ENCODE data around the gene CHRNA1. TPM values are rescaled to one million over a fixed set of nuclear protein-coding genes. Genes with fewer than 3 reads are reported as not detected.

CHRNA1 gene
- total RNA-seq, 4 donors from 2014 or later: not detected

- no peaks in the 10 kb centered on the region for H3K9me3 ChIP-seq
- H3K27ac ChIP-seq: no peak overlapping the region
- H3K4me3 ChIP-seq: no peak overlapping the region
- 67 to 91% methylated on average over 1 of the region's 1 CpG for WGBS, 2 donors
- intact Hi-C loops (cut with DNase I): no loop called here
- no peak for DNase-seq
- peaks cover 0 to 10% (median 0%) of the 10 kb centered on the region in 4 donors for H3K27me3 ChIP-seq
- no peak for TF ChIP-seq POLR2A (IDR thresholded peaks at IDR 0.05)
- no peak for TF ChIP-seq CTCF (IDR thresholded peaks at IDR 0.05)
- no peaks in the 10 kb centered on the region for H3K36me3 ChIP-seq
- H3K4me1 ChIP-seq: no peaks in the 10 kb centered on the region
Measured at GRCh38 chr2:174722942-174723592, 41.2 kb downstream of the CHRNA1 start.

GRCh38 chr2:174719016-174719415 is 45.3 kb downstream of the CHRNA1 start:
- no peaks in the 10 kb centered on the region for H3K27me3 ChIP-seq
- intact Hi-C loops (cut with DNase I): no loop called here
- H3K9me3 ChIP-seq: no peaks in the 10 kb centered on the region
- no peak overlapping the region for H3K27ac ChIP-seq
- DNase-seq: no peak
- WGBS, 2 donors: 45 to 61% methylated on average over 4 of the region's 4 CpGs
- H3K4me1 ChIP-seq: no peaks in the 10 kb centered on the region
- no peaks in the 10 kb centered on the region for H3K36me3 ChIP-seq
- no peak overlapping the region for H3K4me3 ChIP-seq
- TF ChIP-seq CTCF (IDR thresholded peaks at IDR 0.05): no peak
- TF ChIP-seq POLR2A (IDR thresholded peaks at IDR 0.05): no peak

GRCh38 chr2:174718591-174718990 is 45.7 kb downstream of the CHRNA1 start:
- no peak overlapping the region for H3K27ac ChIP-seq
- intact Hi-C loops (cut with DNase I): no loop called here
- no peaks in the 10 kb centered on the region for H3K27me3 ChIP-seq
- H3K4me3 ChIP-seq: no peak overlapping the region
- DNase-seq: no peak
- 60% methylated on average over 4 of the region's 4 CpGs; no CpG with 5 or more reads in 1 of the 2 donors for WGBS, 2 donors
- TF ChIP-seq CTCF (IDR thresholded peaks at IDR 0.05): no peak
- TF ChIP-seq POLR2A (IDR thresholded peaks at IDR 0.05): no peak
- H3K36me3 ChIP-seq: no peaks in the 10 kb centered on the region
- H3K9me3 ChIP-seq: no peaks in the 10 kb centered on the region
- H3K4me1 ChIP-seq: no peaks in the 10 kb centered on the region

- Histone ChIP-seq H3K27ac (no peak overlapping the region), H3K36me3 (no peaks in the 10 kb centered on the region), H3K27me3 (no peaks in the 10 kb centered on the region), H3K9me3 (no peaks in the 10 kb centered on the region), H3K4me1 (no peaks in the 10 kb centered on the region), H3K4me3 (no peak overlapping the region)
- WGBS, 2 donors: 87 to 99% methylated on average over 3 of the region's 3 CpGs
- no peak for DNase-seq
- TF ChIP-seq CTCF (IDR thresholded peaks at IDR 0.05) (no peak), POLR2A (IDR thresholded peaks at IDR 0.05) (no peak)
- intact Hi-C loops (cut with DNase I): no loop called here
Measured at GRCh38 chr2:174717916-174718315, 46.4 kb downstream of the CHRNA1 start.

- Histone ChIP-seq H3K27me3 (no peaks in the 10 kb centered on the region), H3K9me3 (no peaks in the 10 kb centered on the region), H3K27ac (no peak overlapping the region), H3K4me1 (no peaks in the 10 kb centered on the region), H3K36me3 (no peaks in the 10 kb centered on the region), H3K4me3 (no peak overlapping the region)
- WGBS, 2 donors: 42 to 79% methylated on average over 4 to 5 of the region's 6 CpGs
- DNase-seq: no peak
- no peak for TF ChIP-seq CTCF (IDR thresholded peaks at IDR 0.05)
- no peak for TF ChIP-seq POLR2A (IDR thresholded peaks at IDR 0.05)
- intact Hi-C loops (cut with DNase I): no loop called here
Measured at GRCh38 chr2:174717273-174717672, 47.0 kb downstream of the CHRNA1 start.

All from esophagus squamous epithelium (tissue), 5 donors.